GM23338 (cell line): Measurements from ENCODE around the gene TBCD.

Experiments used
- EZH2 ChIP-seq: fragments of 200-600 bp; sonication (generic); IDR thresholded peaks from one replicate; pipeline ENCODE4 v1.8.0; 2017; ENCODE audit warnings: antibody characterized with exemption, mild to moderate bottlenecking, low read depth; ENCODE audit not compliant: unreplicated experiment
- EZH2phosphoT487 ChIP-seq: fragments of 200-600 bp; sonication (generic); IDR thresholded peaks from one replicate; pipeline ENCODE4 v1.8.1; 2018; ENCODE audit warnings: antibody characterized with exemption; ENCODE audit not compliant: unreplicated experiment
- JUNB ChIP-seq: IDR thresholded peaks from one replicate; pipeline ENCODE4 v1.6.1; 2016; ENCODE audit warnings: antibody characterized with exemption; ENCODE audit not compliant: unreplicated experiment
- POLR2AphosphoS5 ChIP-seq: IDR thresholded peaks from 2 replicates; pipeline ENCODE4 v1.6.1; 2016; ENCODE audit warnings: antibody characterized with exemption, low read depth
- ZNF331 ChIP-seq: fragments of 250-450 bp; sonication (Bioruptor Pico); IDR thresholded peaks from 2 replicates; pipeline ENCODE4 v1.5.0; 2020; ENCODE audit warnings: low read depth, mild to moderate bottlenecking, moderate library complexity
- TF ChIP-seq, protein P1 (sequence below), 2 experiments: fragments of 200-600 bp in 1 of 2; sonication (generic) in 1 of 2; conservative IDR thresholded peaks; 2 replicates each; pipeline versions ENCODE4 v1.5.1 to v1.6.1; 2016 to 2017; ENCODE audit warnings: antibody characterized with exemption in 2 of 2, low read depth in 2 of 2, mild to moderate bottlenecking in 2 of 2, moderate library complexity in 1 of 2
- TF ChIP-seq, protein P2 (sequence below): IDR thresholded peaks from one replicate; pipeline ENCODE4 v1.6.1; 2018; ENCODE audit warnings: antibody characterized with exemption; ENCODE audit not compliant: unreplicated experiment

DNA sequence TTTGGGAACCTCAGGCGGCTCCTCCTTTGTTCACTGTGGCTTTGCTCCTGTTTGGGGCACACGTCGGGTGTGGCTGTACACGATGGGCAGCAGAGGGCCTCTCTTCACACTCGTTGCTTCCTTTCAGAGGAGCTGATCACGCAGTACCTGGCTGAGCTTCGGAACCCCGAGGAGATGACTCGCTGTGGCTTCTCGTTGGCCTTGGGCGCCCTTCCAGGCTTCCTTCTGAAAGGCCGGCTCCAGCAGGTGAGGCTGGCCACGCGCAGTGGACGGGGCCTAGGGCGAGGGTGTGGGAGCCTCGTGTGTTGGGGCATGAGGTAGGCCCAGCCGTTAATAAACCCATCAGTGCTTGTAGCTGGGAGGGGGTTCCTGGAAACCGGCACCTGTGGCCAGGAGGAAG lies 172.9 kb downstream of the TBCD start:
- TF ChIP-seq, protein P1, sequence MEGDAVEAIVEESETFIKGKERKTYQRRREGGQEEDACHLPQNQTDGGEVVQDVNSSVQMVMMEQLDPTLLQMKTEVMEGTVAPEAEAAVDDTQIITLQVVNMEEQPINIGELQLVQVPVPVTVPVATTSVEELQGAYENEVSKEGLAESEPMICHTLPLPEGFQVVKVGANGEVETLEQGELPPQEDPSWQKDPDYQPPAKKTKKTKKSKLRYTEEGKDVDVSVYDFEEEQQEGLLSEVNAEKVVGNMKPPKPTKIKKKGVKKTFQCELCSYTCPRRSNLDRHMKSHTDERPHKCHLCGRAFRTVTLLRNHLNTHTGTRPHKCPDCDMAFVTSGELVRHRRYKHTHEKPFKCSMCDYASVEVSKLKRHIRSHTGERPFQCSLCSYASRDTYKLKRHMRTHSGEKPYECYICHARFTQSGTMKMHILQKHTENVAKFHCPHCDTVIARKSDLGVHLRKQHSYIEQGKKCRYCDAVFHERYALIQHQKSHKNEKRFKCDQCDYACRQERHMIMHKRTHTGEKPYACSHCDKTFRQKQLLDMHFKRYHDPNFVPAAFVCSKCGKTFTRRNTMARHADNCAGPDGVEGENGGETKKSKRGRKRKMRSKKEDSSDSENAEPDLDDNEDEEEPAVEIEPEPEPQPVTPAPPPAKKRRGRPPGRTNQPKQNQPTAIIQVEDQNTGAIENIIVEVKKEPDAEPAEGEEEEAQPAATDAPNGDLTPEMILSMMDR (conservative IDR thresholded peaks at IDR 0.05; ENCODE audit: low read depth in 2 of 2): no peak
- TF ChIP-seq, protein P2, sequence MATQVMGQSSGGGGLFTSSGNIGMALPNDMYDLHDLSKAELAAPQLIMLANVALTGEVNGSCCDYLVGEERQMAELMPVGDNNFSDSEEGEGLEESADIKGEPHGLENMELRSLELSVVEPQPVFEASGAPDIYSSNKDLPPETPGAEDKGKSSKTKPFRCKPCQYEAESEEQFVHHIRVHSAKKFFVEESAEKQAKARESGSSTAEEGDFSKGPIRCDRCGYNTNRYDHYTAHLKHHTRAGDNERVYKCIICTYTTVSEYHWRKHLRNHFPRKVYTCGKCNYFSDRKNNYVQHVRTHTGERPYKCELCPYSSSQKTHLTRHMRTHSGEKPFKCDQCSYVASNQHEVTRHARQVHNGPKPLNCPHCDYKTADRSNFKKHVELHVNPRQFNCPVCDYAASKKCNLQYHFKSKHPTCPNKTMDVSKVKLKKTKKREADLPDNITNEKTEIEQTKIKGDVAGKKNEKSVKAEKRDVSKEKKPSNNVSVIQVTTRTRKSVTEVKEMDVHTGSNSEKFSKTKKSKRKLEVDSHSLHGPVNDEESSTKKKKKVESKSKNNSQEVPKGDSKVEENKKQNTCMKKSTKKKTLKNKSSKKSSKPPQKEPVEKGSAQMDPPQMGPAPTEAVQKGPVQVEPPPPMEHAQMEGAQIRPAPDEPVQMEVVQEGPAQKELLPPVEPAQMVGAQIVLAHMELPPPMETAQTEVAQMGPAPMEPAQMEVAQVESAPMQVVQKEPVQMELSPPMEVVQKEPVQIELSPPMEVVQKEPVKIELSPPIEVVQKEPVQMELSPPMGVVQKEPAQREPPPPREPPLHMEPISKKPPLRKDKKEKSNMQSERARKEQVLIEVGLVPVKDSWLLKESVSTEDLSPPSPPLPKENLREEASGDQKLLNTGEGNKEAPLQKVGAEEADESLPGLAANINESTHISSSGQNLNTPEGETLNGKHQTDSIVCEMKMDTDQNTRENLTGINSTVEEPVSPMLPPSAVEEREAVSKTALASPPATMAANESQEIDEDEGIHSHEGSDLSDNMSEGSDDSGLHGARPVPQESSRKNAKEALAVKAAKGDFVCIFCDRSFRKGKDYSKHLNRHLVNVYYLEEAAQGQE: no peak
- no peak for TF ChIP-seq EZH2
- TF ChIP-seq EZH2phosphoT487: no peak
- no peak for TF ChIP-seq POLR2AphosphoS5
- no peak for TF ChIP-seq JUNB
- no peak for TF ChIP-seq ZNF331 (CRISPR knock-in tag)
